ENCODE data around the gene CEACAM8. TPM values are rescaled to one million over a fixed set of nuclear protein-coding genes. Genes with fewer than 3 reads are reported as not detected.
"Not testable (repeated sequence)": the region's sequence is repeated elsewhere in the genome, so short reads cannot be mapped to it uniquely, and the experiment has no call there.

The CEACAM8 gene
- not detected for total RNA-seq

DNA sequence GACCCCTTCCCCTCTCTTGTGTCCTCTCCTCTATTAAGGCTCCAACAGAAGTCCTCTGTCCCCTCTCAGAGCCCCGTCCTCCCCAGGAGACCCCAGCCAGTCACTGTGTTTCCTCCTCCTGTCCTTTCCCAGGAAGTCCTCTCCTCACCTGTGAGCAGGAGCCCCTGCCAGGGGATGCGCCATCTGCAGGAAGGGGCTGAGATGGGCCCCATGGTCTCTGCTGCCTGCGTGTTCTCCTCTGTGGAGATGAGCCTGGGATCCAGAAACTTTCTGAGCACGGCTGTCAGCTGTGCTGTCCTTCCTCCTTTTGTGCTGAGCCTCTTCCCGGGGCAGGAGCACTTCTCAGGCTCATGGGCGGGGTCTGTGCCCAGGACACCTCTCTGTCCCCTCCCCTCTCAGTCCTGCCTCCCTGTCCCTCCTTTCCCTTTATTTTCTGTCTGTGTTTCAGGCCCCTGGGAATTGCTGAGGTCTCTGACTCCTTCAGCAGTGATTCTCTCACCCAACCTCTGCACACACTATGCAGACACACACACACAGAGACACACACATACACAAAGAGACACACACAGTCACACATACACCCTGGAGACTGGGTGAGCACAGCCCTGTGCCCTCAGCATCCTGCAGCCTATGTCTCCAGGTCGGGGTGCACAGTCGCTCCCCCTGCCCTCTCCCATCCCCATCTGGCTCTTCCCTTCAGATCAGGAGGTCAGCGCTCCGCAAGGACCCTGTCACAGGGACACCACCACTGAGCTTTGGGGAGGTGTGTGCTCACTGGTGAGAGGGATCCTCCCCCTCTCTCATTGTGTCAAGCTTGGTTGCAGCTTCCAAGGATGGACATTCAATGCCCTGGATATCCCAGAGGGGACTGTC is at the start of gene CEACAM8:
Gene CEACAM8 (minus strand): TSS at position 308 of the 873 bp plus-strand sequence. CDS start 96 bp downstream, at position 212.
- POLR2A ChIA-PET: no interaction called here
- Mint-ChIP-seq H3K36me3 (no peaks in the 10 kb centered on the region), H3K27me3 (peaks cover 18% of the 10 kb centered on the region), H3K4me1 (no peaks in the 10 kb centered on the region), H3K9me3 (no peaks in the 10 kb centered on the region), H3K27ac (no peak within 1 kb of the TSS), H3K4me3 (no peak within 1 kb of the TSS)
- ATAC-seq (ENCODE audit: low read depth) (no peak), DNase-seq (no peak)

DNA sequence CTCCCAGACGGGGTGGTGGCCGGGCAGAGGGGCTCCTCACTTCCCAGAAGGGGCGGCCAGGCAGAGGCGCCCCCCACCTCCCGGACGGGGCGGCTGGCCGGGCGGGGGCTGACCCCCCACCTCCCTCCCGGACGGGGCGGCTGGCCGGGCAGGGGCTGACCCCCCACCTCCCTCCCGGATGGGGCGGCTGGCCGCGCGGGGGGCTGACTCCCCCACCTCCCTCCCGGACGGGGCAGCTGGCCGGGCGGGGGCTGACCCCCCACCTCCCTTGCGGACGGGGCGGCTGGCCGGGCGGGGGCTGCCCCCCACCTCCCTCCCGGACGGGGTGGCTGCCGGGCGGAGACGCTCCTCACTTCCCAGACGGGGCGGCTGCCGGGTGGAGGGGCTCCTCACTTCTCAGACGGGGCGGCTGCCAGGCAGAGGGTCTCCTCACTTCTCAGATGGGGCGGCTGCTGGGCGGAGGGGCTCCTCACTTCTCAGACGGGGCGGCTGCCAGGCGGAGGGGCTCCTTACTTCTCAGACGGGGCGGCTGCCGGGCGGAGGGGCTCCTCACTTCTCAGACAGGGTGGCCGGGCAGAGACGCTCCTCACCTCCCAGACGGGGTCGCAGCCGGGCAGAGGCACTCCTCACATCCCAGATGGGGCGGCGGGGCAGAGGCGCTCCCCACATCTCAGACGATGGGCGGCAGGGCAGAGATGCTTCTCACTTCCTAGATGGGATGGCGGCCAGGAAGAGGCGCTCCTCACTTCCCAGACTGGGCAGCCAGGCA is 44.8 kb upstream of the CEACAM8 start:
- DNase-seq; ATAC-seq (ENCODE audit: low read depth); H3K9me3 Mint-ChIP-seq; POLR2A ChIA-PET; H3K4me1 Mint-ChIP-seq; H3K27ac Mint-ChIP-seq; H3K4me3 Mint-ChIP-seq; H3K36me3 Mint-ChIP-seq; H3K27me3 Mint-ChIP-seq: not testable (repeated sequence)

DNA sequence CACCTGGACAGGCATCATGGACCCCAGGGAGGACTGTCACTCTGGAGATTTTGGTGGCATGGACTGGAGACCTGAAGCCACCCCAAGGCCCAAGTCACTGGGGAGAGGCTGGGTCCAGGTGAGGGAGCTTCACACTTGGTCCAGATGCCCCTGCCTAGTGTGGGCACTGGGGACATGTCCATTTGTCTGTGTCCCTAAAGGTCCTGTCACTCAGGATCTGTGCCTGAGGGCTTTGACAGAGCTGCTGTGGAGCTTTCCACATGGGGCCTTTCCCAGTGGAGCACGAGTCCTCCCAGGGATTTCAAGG is 40.5 kb upstream of the CEACAM8 start:
- no peaks in the 10 kb centered on the region for H3K36me3 Mint-ChIP-seq
- peaks cover 3% of the 10 kb centered on the region for H3K4me1 Mint-ChIP-seq
- no peaks in the 10 kb centered on the region for H3K9me3 Mint-ChIP-seq
- peaks cover 3% of the 10 kb centered on the region for H3K27me3 Mint-ChIP-seq
- H3K27ac Mint-ChIP-seq: no peak overlapping the region
- ATAC-seq (ENCODE audit: low read depth): no peak
- DNase-seq: no peak
- H3K4me3 Mint-ChIP-seq: no peak overlapping the region
- POLR2A ChIA-PET: no interaction called here

DNA sequence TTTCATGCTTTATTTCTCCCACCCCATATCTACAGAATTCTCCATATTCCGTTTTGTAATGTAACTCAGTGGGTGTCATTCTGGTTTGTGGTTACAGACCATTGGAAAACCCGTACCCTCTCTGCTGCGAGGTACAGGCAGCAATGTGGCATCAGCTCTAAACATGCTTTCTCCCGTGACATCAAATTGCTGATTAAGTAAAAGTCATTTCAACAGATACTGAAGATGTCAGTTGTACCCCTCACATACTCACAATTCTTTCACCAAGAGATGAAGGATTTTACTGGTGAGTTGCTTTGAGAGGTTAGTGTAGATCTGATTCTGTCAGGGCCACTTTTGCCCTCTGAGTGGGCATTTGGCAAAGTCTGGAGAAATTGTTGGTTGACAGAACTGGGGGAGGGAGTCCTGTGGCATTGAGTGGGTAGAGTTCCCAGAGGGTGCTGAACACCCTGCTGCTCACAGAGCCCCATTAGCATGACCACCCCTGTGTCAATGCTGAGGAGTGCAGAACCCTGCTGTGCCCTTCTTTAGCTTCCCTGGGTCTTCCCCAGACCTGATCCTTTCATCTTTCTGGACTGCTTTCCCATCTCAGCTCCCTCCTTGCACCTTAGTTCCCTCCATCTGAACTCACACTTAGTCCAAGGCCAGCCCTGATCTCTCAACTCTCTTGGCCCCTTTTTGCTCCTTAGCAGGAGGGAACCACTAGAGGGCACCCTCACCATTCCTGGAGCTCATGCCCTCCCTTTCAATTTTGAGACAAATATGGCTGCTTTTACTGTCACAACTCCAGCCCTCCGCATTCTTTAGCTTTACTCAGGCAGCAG is 39.9 kb upstream of the CEACAM8 start:
- Mint-ChIP-seq H3K27ac (no peak overlapping the region), H3K9me3 (peaks cover 2% of the 10 kb centered on the region), H3K4me1 (peaks cover 3% of the 10 kb centered on the region), H3K27me3 (peaks cover 3% of the 10 kb centered on the region), H3K36me3 (no peaks in the 10 kb centered on the region), H3K4me3 (no peak overlapping the region)
- ATAC-seq (ENCODE audit: low read depth) (no peak), DNase-seq (no peak)
- POLR2A ChIA-PET: no interaction called here

DNA sequence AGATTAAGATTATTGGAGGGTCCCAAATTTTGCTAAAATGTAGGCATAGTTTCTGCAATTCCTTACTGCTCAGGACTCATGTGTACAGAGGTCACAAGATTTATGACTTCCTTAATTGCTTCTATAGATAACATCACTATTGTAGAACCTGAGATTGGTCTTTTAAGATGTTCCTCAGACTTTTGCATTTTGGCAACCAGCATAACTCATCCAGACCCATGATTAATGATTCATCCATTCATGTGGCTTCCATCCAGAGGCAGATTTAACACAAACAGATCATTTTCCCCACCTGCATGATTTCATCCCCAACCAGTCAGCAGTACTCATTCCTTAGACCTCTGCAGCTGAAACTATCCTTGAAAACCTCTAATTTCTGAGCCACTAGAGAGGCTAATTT is 34.5 kb upstream of the CEACAM8 start:
- ATAC-seq (ENCODE audit: low read depth): no peak
- Mint-ChIP-seq H3K4me1 (peaks cover 7% of the 10 kb centered on the region), H3K36me3 (no peaks in the 10 kb centered on the region), H3K4me3 (no peak overlapping the region), H3K27ac (no peak overlapping the region), H3K9me3 (peaks cover 5% of the 10 kb centered on the region), H3K27me3 (peaks cover 3% of the 10 kb centered on the region)
- no peak for DNase-seq
- POLR2A ChIA-PET: no interaction called here

DNA sequence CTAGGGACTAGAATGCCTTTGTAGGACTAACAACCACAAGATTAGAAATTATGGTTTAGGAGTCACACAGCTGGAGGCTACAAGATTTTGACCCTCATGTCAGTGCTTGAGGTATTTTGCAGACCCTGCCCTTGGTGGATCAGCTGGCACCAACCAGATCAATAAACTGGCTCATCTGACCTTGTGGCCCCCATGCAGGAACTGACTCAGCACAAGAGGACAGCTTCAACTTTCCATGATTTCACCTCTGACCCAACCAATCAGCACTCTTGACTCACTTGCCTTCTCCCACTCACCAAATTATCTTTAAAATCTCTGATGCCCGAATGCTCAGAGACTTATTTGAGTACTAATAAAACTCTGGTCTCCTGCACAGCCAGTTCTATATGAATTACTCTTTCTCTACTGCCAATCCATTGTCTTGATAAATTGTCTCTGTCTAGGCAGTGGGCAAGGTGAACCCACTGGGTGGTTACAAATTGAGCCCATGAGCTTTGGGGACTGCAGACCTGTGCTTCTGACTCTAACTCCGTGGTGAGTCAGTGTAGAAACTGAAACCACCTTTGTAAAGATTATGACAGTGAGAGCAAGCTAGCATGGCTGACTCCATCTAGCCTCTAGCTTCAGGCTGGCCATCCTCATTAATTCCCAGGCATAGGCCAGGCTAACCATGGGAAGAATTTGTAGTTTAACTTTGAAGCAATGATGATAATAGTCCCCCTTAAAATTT is 33.9 kb upstream of the CEACAM8 start:
- ATAC-seq (ENCODE audit: low read depth): peak; percentile 47
- H3K4me3 Mint-ChIP-seq: no peak overlapping the region
- POLR2A ChIA-PET: no interaction called here

DNA sequence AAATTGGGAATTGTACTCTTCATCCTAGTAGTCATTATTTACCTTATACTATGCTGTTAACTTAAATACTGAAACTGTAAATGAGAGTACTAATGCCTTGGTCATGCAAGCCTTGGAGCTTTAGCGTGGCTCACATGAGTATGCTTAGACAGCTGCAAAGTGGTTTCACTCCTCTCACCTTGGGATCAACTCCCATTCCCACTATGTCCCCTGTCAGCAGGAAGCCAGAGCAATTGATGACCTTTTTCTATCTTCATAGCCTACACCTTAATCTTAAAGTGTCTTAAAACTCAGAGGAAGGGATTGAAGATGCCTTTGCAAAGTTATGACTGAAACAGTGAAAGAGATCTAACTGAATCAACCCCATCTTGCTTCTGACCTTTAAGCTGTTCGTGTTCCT is 33.2 kb upstream of the CEACAM8 start:
- DNase-seq: no peak
- Mint-ChIP-seq H3K27ac (no peak overlapping the region), H3K27me3 (peaks cover 10% of the 10 kb centered on the region), H3K4me3 (no peak overlapping the region), H3K36me3 (no peaks in the 10 kb centered on the region), H3K4me1 (peaks cover 7% of the 10 kb centered on the region), H3K9me3 (peaks cover 5% of the 10 kb centered on the region)
- no peak for ATAC-seq (ENCODE audit: low read depth)
- POLR2A ChIA-PET: no interaction called here

More for the DNA sequence above, 33.9 kb upstream of the CEACAM8 start:
- Mint-ChIP-seq H3K36me3 (no peaks in the 10 kb centered on the region), H3K27me3 (peaks cover 6% of the 10 kb centered on the region), H3K9me3 (peaks cover 5% of the 10 kb centered on the region), H3K27ac (peak overlapping the region; percentile 23), H3K4me1 (peaks cover 7% of the 10 kb centered on the region)
- no peak for DNase-seq

DNA sequence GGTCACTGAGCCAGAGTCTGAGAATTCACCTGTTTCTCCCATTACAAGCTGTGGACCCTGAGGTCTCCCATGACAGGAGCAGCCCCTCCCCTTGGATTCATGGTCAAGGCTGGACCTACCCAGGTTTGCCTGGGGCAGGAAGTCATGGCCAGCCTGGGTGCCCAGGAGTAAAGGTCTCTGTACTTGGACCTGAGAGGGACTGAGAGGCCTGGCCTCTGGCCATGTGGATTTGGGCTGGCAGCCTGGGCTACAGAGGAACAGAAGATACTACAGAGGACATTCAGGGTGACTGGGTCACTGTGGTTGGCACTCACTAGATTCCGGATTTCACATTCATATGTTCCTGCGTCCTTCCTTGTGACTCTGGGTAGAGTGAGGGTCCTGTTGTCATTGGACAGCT is 31.5 kb upstream of the CEACAM8 start:
- Mint-ChIP-seq H3K36me3 (no peaks in the 10 kb centered on the region), H3K27ac (no peak overlapping the region), H3K4me3 (no peak overlapping the region), H3K27me3 (peaks cover 11% of the 10 kb centered on the region), H3K9me3 (peaks cover 5% of the 10 kb centered on the region), H3K4me1 (peaks cover 7% of the 10 kb centered on the region)
- ATAC-seq (ENCODE audit: low read depth): no peak
- POLR2A ChIA-PET: no interaction called here
- DNase-seq: no peak

DNA sequence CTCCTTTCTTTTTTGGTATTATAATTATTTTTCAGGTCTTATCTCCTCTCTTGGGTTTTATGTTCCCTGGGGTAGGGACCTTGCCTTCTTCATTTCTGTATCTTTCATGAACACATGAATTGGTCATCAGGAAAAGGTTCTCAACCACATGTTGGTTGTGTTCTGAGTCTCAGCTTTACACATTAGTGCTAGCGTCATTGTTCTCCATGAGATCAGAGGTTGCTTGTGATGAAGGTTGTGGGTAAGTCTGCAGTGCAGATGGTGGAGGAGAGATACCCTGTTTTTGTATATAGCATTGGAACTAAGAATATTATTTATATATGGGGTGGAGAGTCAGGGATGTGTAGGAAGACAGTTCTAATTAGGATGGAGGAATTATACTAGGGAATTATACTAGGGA is 24.5 kb upstream of the CEACAM8 start:
- Mint-ChIP-seq H3K4me3 (no peak overlapping the region), H3K27me3 (peaks cover 17% of the 10 kb centered on the region), H3K4me1 (no peaks in the 10 kb centered on the region), H3K27ac (no peak overlapping the region), H3K36me3 (no peaks in the 10 kb centered on the region), H3K9me3 (no peaks in the 10 kb centered on the region)
- POLR2A ChIA-PET: no interaction called here
- DNase-seq (no peak), ATAC-seq (ENCODE audit: low read depth) (no peak)

DNA sequence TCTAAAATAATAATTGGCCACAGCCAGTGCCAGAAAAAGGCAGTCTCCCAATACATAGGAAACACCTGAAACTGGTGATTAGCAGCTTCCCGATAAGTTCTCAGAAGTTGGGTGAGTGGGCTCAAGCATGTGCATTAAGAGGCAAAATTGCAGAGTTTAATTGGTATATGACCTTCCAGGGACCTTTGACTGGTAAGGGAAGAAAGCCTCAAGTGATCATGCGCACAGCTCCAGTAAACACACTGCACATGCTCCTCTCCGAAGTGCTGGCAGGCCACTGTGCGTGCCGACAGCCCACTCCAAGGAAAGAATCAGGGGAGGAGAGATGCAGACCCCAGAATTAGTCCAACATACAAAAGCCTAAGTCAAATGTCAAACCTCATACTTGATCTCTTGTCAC is 18.9 kb upstream of the CEACAM8 start:
- peaks cover 7% of the 10 kb centered on the region for H3K27me3 Mint-ChIP-seq
- H3K36me3 Mint-ChIP-seq: no peaks in the 10 kb centered on the region
- no peak overlapping the region for H3K4me3 Mint-ChIP-seq
- H3K27ac Mint-ChIP-seq: no peak overlapping the region
- no peak for ATAC-seq (ENCODE audit: low read depth)
- H3K9me3 Mint-ChIP-seq: peaks cover 2% of the 10 kb centered on the region
- H3K4me1 Mint-ChIP-seq: no peaks in the 10 kb centered on the region
- no peak for DNase-seq
- POLR2A ChIA-PET: no interaction called here

DNA sequence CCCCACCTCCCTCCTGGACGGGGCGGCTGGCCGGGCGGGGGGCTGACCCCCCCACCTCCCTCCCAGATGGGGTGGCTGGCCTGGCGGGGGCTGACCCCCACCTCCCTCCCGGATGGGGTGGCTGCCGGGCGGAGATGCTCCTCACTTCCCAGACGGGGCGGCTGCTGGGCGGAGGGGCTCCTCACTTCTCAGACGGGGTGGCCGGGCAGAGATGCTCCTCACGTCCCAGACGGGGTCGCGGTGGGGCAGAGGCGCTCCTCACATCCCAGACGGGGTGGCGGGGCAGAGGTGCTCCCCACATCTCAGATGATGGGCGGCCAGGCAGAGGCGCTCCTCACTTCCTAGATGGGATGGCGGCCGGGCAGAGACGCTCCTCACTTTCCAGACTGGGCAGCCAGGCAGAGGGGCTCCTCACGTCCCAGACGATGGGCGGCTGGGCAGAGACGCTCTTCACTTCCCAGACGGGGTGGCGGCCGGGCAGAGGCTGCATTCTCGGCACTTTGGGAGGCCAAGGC is 15.7 kb upstream of the CEACAM8 start:
- H3K27me3 Mint-ChIP-seq; H3K4me3 Mint-ChIP-seq; POLR2A ChIA-PET; H3K4me1 Mint-ChIP-seq; H3K27ac Mint-ChIP-seq; H3K36me3 Mint-ChIP-seq; H3K9me3 Mint-ChIP-seq; ATAC-seq (ENCODE audit: low read depth); DNase-seq: not testable (repeated sequence)

DNA sequence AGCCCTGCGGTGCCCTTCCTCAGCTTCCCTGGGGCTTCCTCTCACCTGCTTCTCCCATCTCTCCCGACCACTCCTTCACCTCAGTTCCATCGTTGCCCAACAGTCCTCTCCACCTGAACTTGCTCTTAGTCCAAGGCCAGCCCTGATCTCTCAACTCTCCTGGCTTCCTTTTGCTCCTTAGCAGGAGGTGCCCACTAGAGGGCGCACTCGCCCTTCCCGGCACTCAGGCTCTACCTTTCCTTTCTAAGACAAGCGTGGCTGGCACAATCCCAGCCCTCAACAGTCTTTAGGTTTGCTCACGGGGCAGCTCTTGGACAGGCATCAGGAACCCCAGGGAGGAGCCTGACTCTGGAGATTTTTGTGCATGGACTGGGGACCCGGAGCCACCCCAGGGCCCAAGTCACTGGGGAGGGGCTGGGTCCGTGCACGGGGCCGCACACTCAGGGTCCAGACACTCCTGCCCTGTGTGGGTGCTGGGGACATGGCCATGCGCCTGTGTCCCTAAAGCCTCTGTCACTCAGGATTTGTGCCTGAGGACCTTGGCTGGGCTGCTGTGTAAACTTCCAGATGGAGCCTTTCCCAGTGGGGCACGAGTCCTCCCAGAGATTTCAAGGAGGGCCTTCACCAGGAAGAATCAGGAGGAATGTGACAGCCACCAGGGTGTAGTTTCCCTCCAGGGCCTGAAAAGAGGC is 12.1 kb upstream of the CEACAM8 start:
- peaks cover 11% of the 10 kb centered on the region for H3K27me3 Mint-ChIP-seq
- no peak overlapping the region for H3K27ac Mint-ChIP-seq
- DNase-seq (peak; percentile 71), ATAC-seq (ENCODE audit: low read depth) (peak; percentile 33)
- H3K4me3 Mint-ChIP-seq: no peak overlapping the region
- H3K4me1 Mint-ChIP-seq: no peaks in the 10 kb centered on the region
- peaks cover 2% of the 10 kb centered on the region for H3K9me3 Mint-ChIP-seq
- no peaks in the 10 kb centered on the region for H3K36me3 Mint-ChIP-seq
- POLR2A ChIA-PET: no interaction called here

All from activated naive CD8-positive, alpha-beta T cell treated with anti-CD3 and anti-CD28 coated beads, Interleukin-2, amount 10 ng/mL, durations not matched to agents 7 days and 5 days (primary cell).